MG63 (cell line): ENCODE data around the gene SLC25A51. TPM values are rescaled to one million over a fixed set of nuclear protein-coding genes. Genes with fewer than 3 reads are reported as not detected.

Experiments
- DNase-seq: peaks from one replicate; pipeline ENCODE4 v3.0.0-alpha.2; 2020
- H3K27me3 ChIP-seq: fragments of 250-450 bp; sonication (Bioruptor Pico); 2 replicates; pipeline ENCODE4 v1.5.1; 2020; ENCODE audit warnings: mild to moderate bottlenecking, moderate library complexity
- H3K36me3 ChIP-seq: fragments of 250-450 bp; sonication (Bioruptor Pico); 2 replicates; pipeline ENCODE4 v1.5.1; 2020; ENCODE audit warnings: mild to moderate bottlenecking, moderate library complexity
- H3K4me3 ChIP-seq: fragments of 250-450 bp; sonication (Bioruptor Pico); 2 replicates; pipeline ENCODE4 v1.5.1; 2020; ENCODE audit warnings: mild to moderate bottlenecking, moderate library complexity
- H3K9me3 ChIP-seq: fragments of 250-450 bp; sonication (Bioruptor Pico); 2 replicates; pipeline ENCODE4 v1.5.1; 2020; ENCODE audit warnings: mild to moderate bottlenecking, moderate library complexity
- total RNA-seq: library from RNA; depleted of rRNA; stranded (reverse); fragments of >200 nt; shearing (Covaris generic); gene quantifications from 2 replicates; pipeline ENCODE4 v1.2.3, GENCODE V29; 2014; ENCODE audit warnings: low replicate concordance

The SLC25A51 gene
- total RNA-seq, 1 experiment from 2014 or later = 15.9 TPM

- Histone ChIP-seq H3K4me3 (no peak overlapping the region), H3K9me3 (no peaks in the 10 kb centered on the region), H3K36me3 (peaks cover 8% of the 10 kb centered on the region), H3K27me3 (no peaks in the 10 kb centered on the region)
- no peak for DNase-seq
Measured at GRCh38 chr9:37942621-37943344, 38.9 kb upstream of the SLC25A51 start.

GRCh38 chr9:37941253-37941652, 37.3 kb upstream of the SLC25A51 start:
- no peak overlapping the region for H3K4me3 ChIP-seq
- peaks cover 8% of the 10 kb centered on the region for H3K36me3 ChIP-seq
- no peak for DNase-seq
- H3K27me3 ChIP-seq = no peaks in the 10 kb centered on the region
- no peaks in the 10 kb centered on the region for H3K9me3 ChIP-seq

- Histone ChIP-seq H3K27me3 (no peaks in the 10 kb centered on the region), H3K36me3 (peaks cover 3% of the 10 kb centered on the region), H3K9me3 (no peaks in the 10 kb centered on the region), H3K4me3 (no peak overlapping the region)
- DNase-seq = no peak
Measured at GRCh38 chr9:37939575-37940095, 35.7 kb upstream of the SLC25A51 start.

- no peaks in the 10 kb centered on the region for H3K9me3 ChIP-seq
- H3K27me3 ChIP-seq = no peaks in the 10 kb centered on the region
- H3K36me3 ChIP-seq = peaks cover 3% of the 10 kb centered on the region
- H3K4me3 ChIP-seq = no peak overlapping the region
- peak; percentile 79 for DNase-seq
Measured at GRCh38 chr9:37938121-37938891, 34.4 kb upstream of the SLC25A51 start.

- Histone ChIP-seq H3K9me3 (no peaks in the 10 kb centered on the region), H3K36me3 (peaks cover 3% of the 10 kb centered on the region), H3K4me3 (no peak overlapping the region), H3K27me3 (no peaks in the 10 kb centered on the region)
- DNase-seq = no peak
Measured at GRCh38 chr9:37937366-37937765, 33.4 kb upstream of the SLC25A51 start.

GRCh38 chr9:37936965-37937364, 33.0 kb upstream of the SLC25A51 start:
- Histone ChIP-seq H3K36me3 (peaks cover 3% of the 10 kb centered on the region), H3K27me3 (no peaks in the 10 kb centered on the region), H3K4me3 (no peak overlapping the region), H3K9me3 (no peaks in the 10 kb centered on the region)
- DNase-seq = no peak

- no peak overlapping the region for H3K4me3 ChIP-seq
- no peaks in the 10 kb centered on the region for H3K27me3 ChIP-seq
- DNase-seq = no peak
- peaks cover 5% of the 10 kb centered on the region for H3K36me3 ChIP-seq
- no peaks in the 10 kb centered on the region for H3K9me3 ChIP-seq
Measured at GRCh38 chr9:37936376-37936775, 32.4 kb upstream of the SLC25A51 start.

- no peak for DNase-seq
- Histone ChIP-seq H3K4me3 (no peak overlapping the region), H3K36me3 (peaks cover 6% of the 10 kb centered on the region), H3K27me3 (no peaks in the 10 kb centered on the region), H3K9me3 (no peaks in the 10 kb centered on the region; the same call in 1 of the 2 replicates)
Measured at GRCh38 chr9:37935096-37935495, 31.2 kb upstream of the SLC25A51 start.

GRCh38 chr9:37931592-37931991, 27.7 kb upstream of the SLC25A51 start:
- H3K4me3 ChIP-seq = no peak overlapping the region
- no peaks in the 10 kb centered on the region for H3K27me3 ChIP-seq
- H3K9me3 ChIP-seq = no peaks in the 10 kb centered on the region; the same call in 1 of the 2 replicates
- DNase-seq = no peak
- H3K36me3 ChIP-seq = peaks cover 6% of the 10 kb centered on the region

- DNase-seq = peak; percentile 52
- Histone ChIP-seq H3K4me3 (no peak overlapping the region), H3K9me3 (no peaks in the 10 kb centered on the region; the same call in 1 of the 2 replicates), H3K27me3 (no peaks in the 10 kb centered on the region), H3K36me3 (peaks cover 6% of the 10 kb centered on the region)
Measured at GRCh38 chr9:37929441-37929895, 25.5 kb upstream of the SLC25A51 start.

GRCh38 chr9:37928552-37929430, 24.9 kb upstream of the SLC25A51 start:
- Histone ChIP-seq H3K27me3 (no peaks in the 10 kb centered on the region), H3K36me3 (peaks cover 6% of the 10 kb centered on the region), H3K9me3 (no peaks in the 10 kb centered on the region; the same call in 1 of the 2 replicates), H3K4me3 (no peak overlapping the region)
- no peak for DNase-seq

- no peak for DNase-seq
- Histone ChIP-seq H3K4me3 (no peak overlapping the region), H3K9me3 (no peaks in the 10 kb centered on the region; the same call in 1 of the 2 replicates), H3K36me3 (peaks cover 6% of the 10 kb centered on the region), H3K27me3 (no peaks in the 10 kb centered on the region)
Measured at GRCh38 chr9:37927601-37928551, 23.9 kb upstream of the SLC25A51 start.

GRCh38 chr9:37927132-37927531, 23.2 kb upstream of the SLC25A51 start:
- peaks cover 6% of the 10 kb centered on the region for H3K36me3 ChIP-seq
- H3K4me3 ChIP-seq = no peak overlapping the region
- no peaks in the 10 kb centered on the region for H3K27me3 ChIP-seq
- no peak for DNase-seq
- no peaks in the 10 kb centered on the region; the same call in 1 of the 2 replicates for H3K9me3 ChIP-seq

- H3K9me3 ChIP-seq = no peaks in the 10 kb centered on the region; the same call in 1 of the 2 replicates
- peaks cover 6% of the 10 kb centered on the region for H3K36me3 ChIP-seq
- H3K27me3 ChIP-seq = no peaks in the 10 kb centered on the region
- no peak overlapping the region for H3K4me3 ChIP-seq
- no peak for DNase-seq
Measured at GRCh38 chr9:37926737-37927118, 22.8 kb upstream of the SLC25A51 start.
